B cell (primary cell): ENCODE results near the gene GSG1L. TPM values are rescaled to one million over a fixed set of nuclear protein-coding genes. Genes with fewer than 3 reads are reported as not detected.

Experiments used
- ATAC-seq: fragments of 200-7000 bp; cut with Tn5 transposase; one replicate; pipeline ENCODE4 v1.10.0; 2021; ENCODE audit warnings: low read depth, mild to moderate bottlenecking, moderate number of reproducible peaks, moderate library complexity
- CTCF ChIA-PET: fragments of 350-600 bp; sonication (Branson Sonifier 250); formaldehyde crosslinking; loops from one replicate; lab custom pipeline; 2021; ENCODE audit warnings: antibody characterized with exemption, inconsistent platforms; lab: Charles Lee
- POLR2A ChIA-PET: fragments of 350-600 bp; sonication (Branson Sonifier 250); formaldehyde crosslinking; loops from one replicate; lab custom pipeline; 2021; ENCODE audit warnings: antibody characterized with exemption; lab: Charles Lee
- DNase-seq: peaks from one replicate; pipeline ENCODE4 v3.0.0; 2013
- H2AFZ ChIP-seq: 2 replicates; pipeline ENCODE4 v1.6.1; 2012; ENCODE audit warnings: mild to moderate bottlenecking, low read depth, low read length; ENCODE audit not compliant: insufficient read depth, poor library complexity, severe bottlenecking
- H3K27ac ChIP-seq, 2 donors: 1 replicate in 1 of 2; 2 replicates in 1 of 2; pipeline ENCODE4 v1.5.1; 2012 to 2013; ENCODE audit warnings: low read length in 2 of 2, mild to moderate bottlenecking in 2 of 2, moderate library complexity in 1 of 2
- H3K27me3 ChIP-seq, 4 experiments: fragments of 200-600 bp in 1 of 4; sonication (generic) in 1 of 4; replicated peaks in 1 of 4; 1 replicate in 2 of 4; 2 replicates in 2 of 4; pipeline versions ENCODE4 v1.6.1 to v1.7.0; 2013 to 2016; ENCODE audit warnings: low read length in 3 of 4, mild to moderate bottlenecking in 2 of 4, mixed read lengths in 1 of 4, moderate library complexity in 1 of 4; ENCODE audit not compliant: insufficient read depth in 4 of 4, control insufficient read depth in 3 of 4; ENCODE audit errors: control extremely low read depth in 1 of 4
- H3K36me3 ChIP-seq, 2 experiments: replicated peaks in 1 of 2; 1 replicate in 1 of 2; 2 replicates in 1 of 2; pipeline versions ENCODE4 v1.6.1 to v1.7.1; 2013; ENCODE audit warnings: low read length in 1 of 2; ENCODE audit not compliant: insufficient read depth in 2 of 2, control insufficient read depth in 1 of 2; ENCODE audit errors: control extremely low read depth in 1 of 2, extremely low read depth in 1 of 2
- H3K4me1 ChIP-seq, 2 donors: fragments of 200-600 bp in 1 of 2; sonication (generic) in 1 of 2; 1 replicate in 1 of 2; 2 replicates in 1 of 2; pipeline versions ENCODE4 v1.5.1 to v1.6.1; 2013 to 2017; ENCODE audit warnings: low read length in 2 of 2; ENCODE audit not compliant: control insufficient read depth in 2 of 2, insufficient read depth in 2 of 2
- H3K4me2 ChIP-seq: replicated peaks from 2 replicates; pipeline ENCODE3; 2012; ENCODE audit warnings: mild to moderate bottlenecking, low read depth, low read length; ENCODE audit not compliant: poor library complexity, severe bottlenecking
- H3K4me3 ChIP-seq, 5 experiments: fragments of 200-600 bp in 1 of 5; sonication (generic) in 1 of 5; 1 replicate in 3 of 5; 2 replicates in 2 of 5; pipeline versions ENCODE4 v1.5.1 to v1.7.0; 2011 to 2016; ENCODE audit warnings: low read length in 4 of 5, mild to moderate bottlenecking in 4 of 5, low read depth in 2 of 5, control low read depth in 1 of 5, moderate library complexity in 1 of 5; ENCODE audit not compliant: insufficient read depth in 1 of 5; ENCODE audit errors: control extremely low read depth in 1 of 5, extremely low read depth in 1 of 5
- H3K79me2 ChIP-seq: fragments of 200-600 bp; sonication (generic); one replicate; pipeline ENCODE4 v1.6.0; 2016; ENCODE audit warnings: low read length; ENCODE audit not compliant: control insufficient read depth, insufficient read depth
- H3K9ac ChIP-seq: fragments of 200-600 bp; sonication (generic); 2 replicates; pipeline ENCODE4 v1.6.1; 2017; ENCODE audit warnings: mild to moderate bottlenecking, low read length, moderate library complexity
- H3K9me3 ChIP-seq, 3 donors: one replicate each; pipeline versions ENCODE4 v1.6.1 to v1.7.1; 2013; ENCODE audit warnings: low read length in 2 of 3; ENCODE audit not compliant: control insufficient read depth in 2 of 3, insufficient read depth in 1 of 3; ENCODE audit errors: control extremely low read depth in 1 of 3
- H4K20me1 ChIP-seq: 2 replicates; pipeline ENCODE4 v1.6.0; 2012; ENCODE audit warnings: mild to moderate bottlenecking, low read length; ENCODE audit not compliant: insufficient read depth, control insufficient read depth, poor library complexity, severe bottlenecking
- H3K27ac Mint-ChIP-seq: one replicate; pipeline ENCODE4 v1.8.0; 2021; ENCODE audit warnings: mixed read lengths
- H3K27me3 Mint-ChIP-seq: one replicate; pipeline ENCODE4 v1.8.0; 2021; ENCODE audit warnings: mixed read lengths
- H3K4me1 Mint-ChIP-seq: one replicate; pipeline ENCODE4 v1.8.0; 2021; ENCODE audit warnings: mixed read lengths
- H3K4me3 Mint-ChIP-seq: one replicate; pipeline ENCODE4 v1.8.0; 2021; ENCODE audit warnings: mixed read lengths
- H3K9me3 Mint-ChIP-seq: one replicate; pipeline ENCODE4 v1.8.0; 2022; ENCODE audit warnings: mixed read lengths; ENCODE audit not compliant: insufficient read depth
- EZH2 ChIP-seq: IDR thresholded peaks from 2 replicates; pipeline ENCODE4 v1.6.1; 2012; ENCODE audit warnings: borderline replicate concordance, low read depth, mild to moderate bottlenecking, moderate library complexity, low read length; ENCODE audit not compliant: insufficient read depth, poor library complexity, severe bottlenecking
- WGBS: methylation state at CpG from one replicate; pipeline ENCODE4 v1.1.5; 2013; ENCODE audit warnings: missing lambda C conversion rate; ENCODE audit not compliant: insufficient coverage; 5-methylcytosine and 5-hydroxymethylcytosine counted together
- intact Hi-C: fragments of 100-400 bp; cut with micrococcal nuclease; formaldehyde crosslinking; loops from one replicate; pipeline ENCODE4 v1.10.0; 2022
- polyA plus RNA-seq: library from polyadenylated mRNA; depleted of rRNA; stranded (reverse); fragments of >200 nt; gene quantifications from 2 replicates; pipeline ENCODE4 v1.2.3, GENCODE V29; 2012
- total RNA-seq, 2 donors: library from RNA; stranded (reverse); fragments of 120-200 nt in 1 of 2; gene quantifications; 1 replicate in 1 of 2; 2 replicates in 1 of 2; pipeline versions ENCODE4 v1.2.3 to v1.2.4, GENCODE V29; 2013 to 2022
- TF ChIP-seq, protein P1 (sequence below): fragments of 200-600 bp; IDR thresholded peaks from one replicate; pipeline ENCODE4 v1.8.0; 2022; ENCODE audit warnings: antibody characterized with exemption, mild to moderate bottlenecking

The GSG1L gene
- total and polyA plus RNA-seq, 2 donors (not counting 1 experiment from before 2014, with no cell fraction given): 0.01 TPM; not detected in 1

DNA sequence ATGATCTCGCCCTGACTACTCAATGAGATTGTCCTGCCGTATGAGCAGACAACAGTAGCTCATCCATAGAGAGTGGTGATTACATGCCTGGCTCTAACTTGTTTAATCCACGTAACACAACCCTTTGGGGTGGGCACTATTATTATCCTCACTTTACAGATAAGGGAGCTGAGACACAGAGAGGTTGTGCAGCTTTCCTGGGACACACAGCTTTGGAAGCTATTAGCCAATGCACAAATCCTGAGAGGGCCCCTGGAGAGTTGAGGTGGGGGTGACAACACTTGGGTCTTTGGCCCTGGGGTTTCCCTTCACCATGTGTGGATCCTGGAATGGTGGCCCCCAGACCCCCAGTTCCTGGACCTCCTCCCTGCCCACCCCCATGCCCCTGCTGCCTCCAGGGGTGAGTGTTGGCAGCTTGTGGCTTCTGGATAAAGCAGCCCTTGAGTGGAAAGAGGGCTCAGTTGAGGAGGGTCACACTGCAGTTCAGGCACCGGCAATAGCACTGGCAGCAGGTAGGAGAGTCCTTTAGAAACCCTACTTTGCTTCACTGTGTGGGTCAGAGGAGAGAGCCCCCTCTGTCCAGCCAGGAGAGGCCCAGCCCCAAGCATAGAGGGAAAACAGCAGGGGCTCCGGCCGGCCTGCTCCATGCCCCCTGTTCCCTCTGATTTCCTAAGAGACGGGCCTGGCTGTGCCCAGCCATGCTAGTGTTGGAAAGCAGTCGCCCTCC, 282.9 kb downstream of the GSG1L start:
- H3K36me3 ChIP-seq: no peaks in the 10 kb centered on the region
- H3K9ac ChIP-seq: no peak overlapping the region
- H3K27me3 Mint-ChIP-seq: no peaks in the 10 kb centered on the region
- ATAC-seq: no peak
- H3K4me1 Mint-ChIP-seq: no peaks in the 10 kb centered on the region
- H3K27ac Mint-ChIP-seq: no peak overlapping the region
- no peaks in the 10 kb centered on the region for H3K9me3 Mint-ChIP-seq
- intact Hi-C loops: no loop called here
- H3K27ac ChIP-seq: no peak overlapping the region
- H3K27me3 ChIP-seq: no peaks in the 10 kb centered on the region
- POLR2A ChIA-PET: no interaction called here
- no peaks in the 10 kb centered on the region for H3K79me2 ChIP-seq
- no peak overlapping the region for H3K4me2 ChIP-seq
- 95% methylated on average over 6 of the region's 8 CpGs for WGBS
- TF ChIP-seq, protein P1, sequence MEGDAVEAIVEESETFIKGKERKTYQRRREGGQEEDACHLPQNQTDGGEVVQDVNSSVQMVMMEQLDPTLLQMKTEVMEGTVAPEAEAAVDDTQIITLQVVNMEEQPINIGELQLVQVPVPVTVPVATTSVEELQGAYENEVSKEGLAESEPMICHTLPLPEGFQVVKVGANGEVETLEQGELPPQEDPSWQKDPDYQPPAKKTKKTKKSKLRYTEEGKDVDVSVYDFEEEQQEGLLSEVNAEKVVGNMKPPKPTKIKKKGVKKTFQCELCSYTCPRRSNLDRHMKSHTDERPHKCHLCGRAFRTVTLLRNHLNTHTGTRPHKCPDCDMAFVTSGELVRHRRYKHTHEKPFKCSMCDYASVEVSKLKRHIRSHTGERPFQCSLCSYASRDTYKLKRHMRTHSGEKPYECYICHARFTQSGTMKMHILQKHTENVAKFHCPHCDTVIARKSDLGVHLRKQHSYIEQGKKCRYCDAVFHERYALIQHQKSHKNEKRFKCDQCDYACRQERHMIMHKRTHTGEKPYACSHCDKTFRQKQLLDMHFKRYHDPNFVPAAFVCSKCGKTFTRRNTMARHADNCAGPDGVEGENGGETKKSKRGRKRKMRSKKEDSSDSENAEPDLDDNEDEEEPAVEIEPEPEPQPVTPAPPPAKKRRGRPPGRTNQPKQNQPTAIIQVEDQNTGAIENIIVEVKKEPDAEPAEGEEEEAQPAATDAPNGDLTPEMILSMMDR: no peak
- no peak for TF ChIP-seq EZH2
- no peak overlapping the region for H3K4me3 Mint-ChIP-seq
- H4K20me1 ChIP-seq: no peaks in the 10 kb centered on the region
- H3K9me3 ChIP-seq: no peaks in the 10 kb centered on the region
- H2AFZ ChIP-seq: no peak overlapping the region
- no peak overlapping the region for H3K4me3 ChIP-seq
- H3K4me1 ChIP-seq: no peaks in the 10 kb centered on the region
- CTCF ChIA-PET: no interaction called here
- no peak for DNase-seq

DNA sequence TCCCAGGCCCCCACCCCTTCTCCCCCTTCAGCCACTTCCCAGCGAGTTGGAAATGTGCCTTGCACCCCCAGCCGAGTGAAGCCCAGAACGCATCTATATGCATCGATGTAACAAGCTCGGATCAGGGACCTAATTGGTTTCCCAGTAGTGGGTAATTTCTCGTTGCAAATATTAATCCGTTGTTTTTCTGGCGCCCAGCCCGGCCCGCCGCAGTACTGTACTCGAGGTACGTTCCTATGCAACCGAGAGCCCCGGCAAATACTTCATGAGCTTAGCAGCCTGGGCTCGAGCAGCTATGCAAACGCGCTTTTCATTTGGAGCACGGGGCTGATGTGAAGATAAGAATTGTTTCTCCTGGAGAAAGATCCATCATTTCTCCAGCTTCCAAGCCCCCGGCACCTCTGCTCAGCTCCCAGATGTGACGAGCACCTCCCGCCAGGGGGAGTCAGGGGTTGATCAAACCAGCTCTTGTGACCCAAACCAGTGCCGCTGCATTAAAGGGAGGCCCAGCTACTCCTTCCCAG, 283.8 kb downstream of the GSG1L start:
- no peak overlapping the region for H3K4me3 ChIP-seq
- H3K4me1 Mint-ChIP-seq: no peaks in the 10 kb centered on the region
- H3K9me3 ChIP-seq: no peaks in the 10 kb centered on the region

More for the DNA sequence above, 283.8 kb downstream of the GSG1L start:
- Mint-ChIP-seq H3K9me3 (no peaks in the 10 kb centered on the region), H3K27me3 (no peaks in the 10 kb centered on the region), H3K27ac (no peak overlapping the region), H3K4me3 (no peak overlapping the region)
- Histone ChIP-seq H3K36me3 (no peaks in the 10 kb centered on the region), H3K9ac (no peak overlapping the region), H3K79me2 (no peaks in the 10 kb centered on the region), H3K4me1 (no peaks in the 10 kb centered on the region), H3K27me3 (no peaks in the 10 kb centered on the region), H3K4me2 (no peak overlapping the region), H4K20me1 (no peaks in the 10 kb centered on the region), H2AFZ (no peak overlapping the region), H3K27ac (no peak overlapping the region)
- ChIA-PET CTCF (no interaction called here), POLR2A (no interaction called here)
- TF ChIP-seq, protein P1: no peak
- no peak for TF ChIP-seq EZH2
- intact Hi-C loops: no loop called here
- DNase-seq (no peak), ATAC-seq (no peak)
- WGBS: 98% methylated on average over 23 of the region's 23 CpGs
